Loucy (cell line): ENCODE measurements around the gene CPA4.

Experiments used
- CTCF ChIP-seq: fragments of 200-600 bp; sonication (generic); conservative IDR thresholded peaks from 2 replicates; pipeline ENCODE4 v1.5.1; 2014; ENCODE audit warnings: mild to moderate bottlenecking, antibody characterized with exemption, low read length
- EZH2phosphoT487 ChIP-seq: fragments of 200-600 bp; IDR thresholded peaks from 2 replicates; pipeline ENCODE4 v1.6.1; 2018; ENCODE audit warnings: antibody characterized with exemption, mild to moderate bottlenecking, moderate library complexity, borderline replicate concordance

- no peak for TF ChIP-seq CTCF
- TF ChIP-seq EZH2phosphoT487: no peak
These were observed 79.6 kb downstream of the CPA4 start for GRCh38 chr7:130372402-130373165.
